ENCODE results near the gene AVL9.
"Not testable (repeated sequence)": the region's sequence is repeated elsewhere in the genome, so short reads cannot be mapped to it uniquely, and the experiment has no call there.

AVL9 gene

DNA sequence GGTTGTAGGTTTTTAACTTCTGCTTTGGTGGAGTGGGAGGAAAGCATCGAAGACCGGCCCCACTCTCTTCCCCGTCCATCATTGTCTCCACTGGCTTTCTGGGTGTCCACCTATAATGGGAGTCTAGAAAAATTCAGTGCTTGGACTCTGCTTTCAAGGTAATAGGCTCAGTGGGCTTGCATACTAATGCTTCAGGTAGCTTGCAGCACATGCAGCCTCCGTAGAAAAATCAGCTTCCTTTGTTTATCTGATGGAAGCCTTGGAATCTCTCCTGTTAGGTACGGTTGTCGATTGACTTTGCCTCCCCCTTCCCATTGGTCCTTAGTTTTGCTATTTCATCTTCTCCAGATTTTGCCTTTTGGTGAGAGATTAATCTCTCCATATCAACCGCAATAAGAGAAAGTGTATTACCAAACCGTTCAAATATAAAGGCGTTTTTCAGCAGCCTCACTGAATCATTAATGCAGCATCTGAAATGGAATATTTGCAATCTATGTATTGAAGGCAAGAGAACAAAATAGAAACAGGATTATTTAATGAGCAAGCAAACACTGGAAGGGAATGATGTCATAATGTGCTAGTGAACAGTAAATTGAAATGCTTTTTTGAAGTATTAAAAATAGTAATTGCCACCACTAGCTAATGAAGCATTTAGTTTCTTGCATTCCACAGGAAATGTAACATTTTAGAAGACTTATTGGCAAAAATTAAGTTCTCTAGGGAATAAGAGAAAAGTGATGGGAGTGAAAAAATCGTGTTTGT, 944 bp downstream of the AVL9 start:
- no peak for DNase-seq

DNA sequence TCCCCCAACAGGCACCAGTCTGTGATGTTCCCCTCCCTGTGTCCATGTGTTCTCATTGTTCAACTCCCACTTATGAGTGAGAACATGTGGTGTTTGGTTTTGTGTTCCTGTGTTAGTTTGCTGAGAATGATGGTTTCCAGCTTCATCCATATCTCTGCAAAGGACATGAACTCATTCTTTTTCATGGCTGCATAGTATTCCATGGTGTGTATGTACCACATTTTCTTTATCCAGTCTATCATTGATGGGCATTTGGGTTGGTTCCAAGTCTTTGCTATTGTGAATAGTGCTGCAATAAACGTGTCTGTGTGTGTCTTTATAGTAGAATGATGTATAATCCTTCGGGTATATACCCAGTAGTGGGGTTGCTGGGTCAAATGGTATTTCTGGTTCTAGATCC, 4.5 kb downstream of the AVL9 start:
- not testable (repeated sequence) for DNase-seq

DNA sequence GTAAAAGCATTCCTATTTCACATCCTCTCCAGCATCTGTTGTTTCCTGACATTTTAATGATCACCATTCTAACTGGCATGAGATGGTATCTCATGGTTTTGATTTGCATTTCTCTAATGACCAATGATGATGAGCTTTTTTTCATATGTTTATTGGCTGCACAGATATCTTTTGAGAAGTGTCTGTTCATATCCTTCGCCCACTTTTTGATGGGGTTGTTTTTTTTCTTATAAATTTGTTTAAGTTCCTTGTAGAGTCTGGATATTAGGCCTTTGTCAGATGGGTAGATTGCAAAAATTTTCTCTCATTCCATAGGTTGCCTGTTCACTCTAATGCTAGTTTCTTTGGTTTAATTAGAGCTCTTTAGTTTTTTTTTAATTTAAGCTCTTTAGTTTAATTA, 4.9 kb downstream of the AVL9 start:
- DNase-seq: not testable (repeated sequence)

DNA sequence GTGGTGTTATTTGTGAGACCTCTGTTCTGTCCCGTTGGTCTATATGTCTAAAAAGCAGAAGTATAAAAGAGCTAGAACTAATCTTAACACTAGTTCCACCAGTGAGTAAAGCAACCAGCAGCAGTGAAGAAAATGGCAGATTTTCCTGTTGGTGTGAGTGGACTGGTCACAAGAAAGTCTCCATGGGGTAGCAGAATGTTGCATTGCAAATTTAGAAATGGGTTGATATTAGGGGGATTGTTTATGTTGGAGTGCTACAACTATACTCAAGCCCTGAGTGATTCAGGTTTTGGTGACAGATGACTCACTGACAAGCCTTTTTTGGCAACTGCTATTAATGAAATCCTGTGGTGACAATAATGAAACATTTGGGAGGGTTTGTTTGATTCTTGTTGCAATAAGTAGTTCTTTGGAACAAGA, 5.6 kb downstream of the AVL9 start:
- no peak for DNase-seq

DNA sequence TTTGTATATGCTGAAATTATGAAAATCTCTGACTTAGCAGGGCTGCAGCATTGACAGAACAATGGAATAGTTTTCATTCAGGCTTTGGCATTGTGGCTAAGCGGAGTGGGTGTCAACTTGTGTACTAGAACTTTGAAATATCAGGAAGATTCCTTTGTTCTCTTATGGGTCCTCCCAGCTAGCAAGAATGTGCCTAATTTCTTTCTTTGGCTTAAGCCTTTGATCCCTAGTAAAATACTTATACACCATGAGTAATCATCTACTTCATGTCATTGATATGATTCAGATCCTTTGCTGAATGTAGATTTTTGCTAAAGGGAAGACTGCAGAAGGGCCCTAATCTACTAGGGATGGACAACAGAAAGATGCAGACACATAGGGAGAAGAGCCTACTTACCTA, 6.2 kb downstream of the AVL9 start:
- no peak for DNase-seq

DNA sequence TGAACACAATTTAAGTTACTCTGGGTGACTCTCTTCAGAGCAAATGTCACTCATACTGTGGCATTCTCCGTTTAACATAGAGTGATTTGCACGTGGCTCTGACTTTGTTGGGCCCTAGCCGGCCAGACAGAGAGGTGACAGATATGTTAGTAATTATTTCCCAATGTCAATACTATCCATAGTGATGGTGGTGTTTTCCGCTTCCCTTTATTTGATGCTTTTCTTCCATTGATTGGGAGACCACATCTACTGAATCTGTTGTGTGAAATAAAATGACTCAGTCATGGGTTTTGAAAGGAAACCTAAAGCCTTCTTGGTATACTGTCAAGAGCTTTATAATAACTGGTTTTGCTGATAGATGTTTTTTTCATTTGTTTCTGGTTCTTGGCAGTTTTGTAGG, 7.4 kb downstream of the AVL9 start:
- DNase-seq: peak; percentile 32

DNA sequence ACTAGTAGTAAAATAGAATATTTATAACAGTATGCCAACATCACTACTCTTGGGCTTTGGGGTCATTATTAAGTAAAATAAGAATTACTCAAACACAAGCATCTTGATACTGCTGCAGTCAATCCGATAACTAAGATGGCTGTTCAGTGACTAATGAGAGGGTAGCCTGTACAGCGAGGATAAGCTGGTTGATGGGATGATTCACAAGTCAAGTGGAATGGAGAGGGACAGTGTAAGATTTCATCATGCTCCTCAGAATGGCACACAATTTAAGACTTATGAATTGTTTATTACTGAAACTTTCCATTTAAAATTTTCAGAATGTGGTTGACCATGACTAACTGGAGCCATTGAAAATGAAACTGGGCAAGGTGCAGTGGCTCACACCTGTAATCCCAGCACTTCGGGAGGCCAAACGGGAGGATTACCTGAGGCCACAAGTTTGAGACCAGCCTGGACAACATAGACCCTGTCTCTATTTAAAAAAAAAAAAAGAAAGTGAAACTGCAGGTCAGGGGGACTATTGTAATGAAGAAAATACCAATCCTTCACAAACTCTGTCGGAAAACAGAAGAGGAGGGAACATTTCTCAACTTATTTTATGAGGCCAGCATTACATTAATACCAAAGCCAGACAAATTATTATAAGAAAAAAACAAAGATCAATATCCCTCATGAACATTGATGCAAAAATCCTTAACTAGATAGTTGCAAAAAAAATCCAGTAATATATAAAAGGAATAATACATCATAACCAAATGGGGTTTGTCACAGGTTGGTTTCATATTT, 11.2 kb downstream of the AVL9 start:
- DNase-seq: peak; percentile 28

DNA sequence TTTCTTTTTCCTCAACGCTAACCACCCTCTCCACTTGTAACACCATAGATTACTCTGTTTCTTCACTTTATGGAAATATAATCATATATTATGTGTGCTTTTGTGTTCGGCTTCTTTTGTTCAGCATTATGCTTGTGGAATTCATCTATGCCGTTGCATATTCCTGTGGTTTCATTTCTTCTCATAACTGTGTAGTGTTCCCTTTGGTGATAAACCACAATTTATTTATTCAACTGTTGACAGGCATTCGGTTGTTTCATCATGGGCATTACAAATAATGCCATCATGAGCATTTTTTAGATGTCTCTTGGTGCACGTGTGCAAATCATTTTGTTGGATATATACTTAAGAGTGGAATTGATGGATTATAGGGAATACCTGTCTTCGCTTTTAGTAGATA, 12.1 kb downstream of the AVL9 start:
- DNase-seq: no peak

DNA sequence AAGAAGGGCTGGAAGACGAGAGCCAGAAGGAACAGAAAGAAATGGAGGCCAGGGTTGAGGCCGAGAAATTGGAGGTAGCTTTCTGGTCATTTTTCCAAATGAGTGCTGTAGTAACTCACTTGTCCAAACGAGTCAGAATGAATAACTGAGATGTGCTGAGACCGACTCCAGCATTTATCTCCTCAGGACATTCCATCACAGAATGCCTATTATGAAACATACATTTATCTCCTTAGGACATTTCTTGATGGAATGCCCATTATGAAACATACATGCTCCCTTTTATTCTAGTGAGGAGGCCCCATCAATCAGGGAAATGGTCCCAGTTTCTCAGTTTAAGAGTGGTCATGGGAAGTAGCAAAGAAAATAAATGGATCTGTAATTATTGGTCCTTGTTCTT, 16.5 kb downstream of the AVL9 start:
- DNase-seq: no peak

DNA sequence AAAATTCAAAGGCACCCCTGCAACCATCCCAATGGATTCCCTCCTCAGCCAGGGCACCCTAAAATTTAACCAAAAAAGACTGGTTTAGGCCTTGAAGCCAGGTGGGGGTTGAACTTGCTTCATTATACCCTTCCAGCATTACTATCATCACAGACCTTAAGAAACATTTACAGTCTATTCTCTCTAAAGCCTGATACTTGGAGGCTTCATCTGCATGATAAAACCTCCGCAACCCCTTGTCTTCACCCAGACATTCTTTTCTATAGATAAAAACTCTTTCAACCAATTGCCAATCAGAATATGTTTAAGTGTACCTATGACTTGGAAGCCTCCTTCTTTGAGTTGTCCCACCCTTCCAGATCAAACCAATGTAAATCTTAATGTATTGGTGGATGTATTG, 17.9 kb downstream of the AVL9 start:
- no peak for DNase-seq

DNA sequence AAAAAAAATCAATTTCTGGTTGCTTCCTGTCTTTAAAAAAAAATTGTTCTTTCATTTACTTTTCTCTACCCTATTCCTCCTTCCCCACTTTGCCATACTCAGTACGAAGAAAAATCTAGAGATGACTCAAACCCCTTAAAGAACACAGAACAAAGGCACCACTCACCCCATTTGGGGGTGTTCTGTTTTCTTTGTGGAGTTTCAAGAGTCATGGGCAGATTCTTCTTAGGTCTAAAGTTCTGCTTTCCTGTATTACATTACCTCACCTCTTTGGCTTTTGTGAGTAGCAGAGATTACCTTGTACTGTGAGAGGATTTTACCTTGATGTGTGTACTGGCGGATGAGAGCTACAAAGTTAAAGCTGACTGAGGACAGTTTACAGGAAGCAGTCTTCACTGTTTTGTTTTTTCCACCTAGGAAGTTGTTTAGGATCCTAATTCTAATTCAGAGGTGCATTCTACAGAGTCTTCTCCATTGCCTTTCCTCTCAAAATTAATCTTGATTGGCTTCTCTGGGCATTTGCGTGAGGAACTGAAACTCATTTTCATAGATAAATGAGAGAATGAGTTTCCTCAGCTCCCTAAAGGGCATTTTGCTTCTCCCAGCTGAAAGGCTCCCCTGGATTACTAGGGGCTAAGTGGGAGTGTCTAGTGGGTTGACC, 20.7 kb downstream of the AVL9 start:
- no peak for DNase-seq

DNA sequence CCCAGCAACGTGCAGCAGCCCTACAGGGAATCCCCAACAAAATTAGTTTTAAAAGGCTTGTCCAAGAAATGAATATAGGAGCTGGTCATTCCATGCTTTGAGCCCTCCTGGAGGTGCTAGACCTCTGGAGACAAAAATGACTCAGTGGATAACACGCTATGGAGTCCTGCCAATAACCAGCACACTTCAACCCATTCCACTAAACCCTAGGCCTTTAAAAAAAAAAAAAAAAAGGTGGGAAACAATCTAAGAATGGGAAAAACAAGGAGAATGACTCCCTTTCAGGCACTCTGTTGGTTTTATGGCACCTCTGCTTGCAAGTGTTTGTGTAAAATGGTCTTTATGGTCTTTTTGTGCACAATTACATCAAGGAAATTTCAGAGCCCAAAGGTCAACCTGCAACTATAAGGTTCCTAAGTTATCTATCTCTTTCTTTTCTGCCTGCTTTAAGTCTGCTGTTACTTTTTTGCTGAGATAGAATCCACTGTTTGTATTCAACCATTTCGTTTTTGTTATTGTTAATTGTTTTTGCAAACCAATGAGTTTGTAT, 21.3 kb downstream of the AVL9 start:
- no peak for DNase-seq

DNA sequence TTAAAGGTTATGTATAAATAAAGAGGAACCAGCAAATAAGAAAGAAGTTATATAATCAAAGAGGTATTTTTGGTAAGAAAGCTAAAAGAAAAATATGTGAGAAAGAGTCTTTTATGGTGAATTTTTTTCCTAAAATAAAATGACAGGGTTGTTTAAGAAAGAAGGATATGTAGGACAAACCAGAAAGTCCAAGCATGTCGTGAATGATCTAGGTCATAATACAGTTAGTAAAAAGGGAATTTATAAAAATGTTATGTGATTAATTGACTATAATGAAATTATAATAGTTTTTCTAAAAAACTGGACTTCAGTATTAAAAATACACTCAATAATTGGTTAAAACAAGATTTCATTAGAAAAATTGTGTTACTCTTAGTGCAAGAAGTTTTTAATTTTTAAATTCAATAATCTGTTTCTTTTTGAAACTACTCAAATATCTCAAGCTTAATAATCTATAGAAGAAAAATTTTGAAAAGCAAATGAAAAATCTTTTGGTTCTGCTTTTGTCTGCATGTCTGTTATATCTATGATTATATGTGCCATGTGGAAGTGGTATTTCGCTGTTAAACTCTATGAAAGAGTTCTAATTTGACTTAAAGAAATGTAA, 23.3 kb downstream of the AVL9 start:
- DNase-seq: no peak

DNA sequence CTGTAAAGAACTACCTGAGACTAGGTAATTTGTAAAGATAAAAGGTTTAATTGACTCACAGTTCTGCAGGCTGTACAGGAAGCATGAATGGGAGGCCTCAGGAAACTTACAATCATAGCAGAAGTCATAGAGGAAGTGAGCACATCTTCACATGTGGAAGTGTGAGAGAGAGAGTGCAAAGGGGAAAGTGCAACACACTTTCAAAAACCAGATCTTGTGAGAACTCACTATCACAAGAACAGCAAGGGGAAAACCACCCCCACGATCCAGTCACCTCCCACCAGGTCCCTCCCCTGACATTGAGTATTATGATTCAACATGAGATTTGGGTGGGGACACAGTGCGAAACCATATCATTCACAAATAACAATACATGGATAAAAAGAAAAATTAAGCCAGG, 24.5 kb downstream of the AVL9 start:
- DNase-seq: peak; percentile 44

DNA sequence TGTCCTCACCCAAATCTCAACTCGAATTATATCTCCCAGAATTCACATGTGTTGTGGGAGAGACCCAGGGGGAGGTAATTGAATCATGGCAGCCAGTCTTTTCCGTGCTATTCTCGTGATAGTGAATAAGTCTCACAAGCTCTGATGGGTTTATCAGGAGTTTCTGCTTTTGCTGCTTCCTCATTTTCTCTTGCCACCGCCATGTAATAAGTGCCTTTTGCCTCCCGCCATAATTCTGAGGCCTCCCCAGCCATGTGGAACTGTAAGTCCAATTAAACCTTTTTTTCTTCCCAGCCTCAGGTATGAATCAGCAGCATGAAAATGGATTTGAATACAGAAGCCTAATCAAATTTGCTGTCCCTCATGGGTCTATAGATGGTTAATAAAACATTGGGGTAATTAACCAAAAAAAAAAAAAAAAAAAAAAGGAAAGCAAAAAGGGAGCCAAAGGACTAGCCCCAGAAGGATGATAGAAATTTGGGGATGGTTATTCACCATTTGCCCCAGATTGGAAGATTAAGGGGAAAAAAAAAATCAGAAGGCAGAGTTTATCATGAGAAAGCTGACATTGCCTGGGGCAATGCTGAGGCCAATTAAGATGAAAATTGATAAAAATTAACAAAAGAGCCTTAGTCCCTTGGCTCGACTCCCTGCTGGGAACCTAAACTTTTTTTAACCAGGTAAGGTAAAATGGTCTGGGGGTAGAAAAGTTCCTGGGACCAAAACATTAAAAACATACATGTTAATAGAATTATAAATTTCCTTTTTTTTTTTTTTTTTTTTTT, 27.6 kb downstream of the AVL9 start:
- no peak for DNase-seq

DNA sequence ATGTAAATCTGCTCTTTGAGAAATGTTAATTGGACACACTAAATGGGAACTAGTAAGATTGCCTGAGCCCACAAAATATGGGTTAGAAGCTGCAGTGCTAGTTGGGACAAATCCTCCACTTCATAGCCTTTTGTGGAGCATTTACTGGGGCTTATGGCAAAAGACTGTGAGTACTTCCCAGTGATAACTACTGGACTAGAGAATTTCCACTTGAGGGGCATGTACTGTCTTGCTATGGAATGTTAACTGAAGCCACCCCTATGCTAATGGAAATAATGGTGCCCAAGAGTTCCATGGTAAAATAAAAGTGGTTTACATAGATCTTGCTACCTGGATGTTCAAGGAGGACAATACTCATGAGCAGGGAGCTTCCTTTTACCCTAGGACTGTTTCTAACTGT, 29.3 kb downstream of the AVL9 start:
- DNase-seq: no peak

DNA sequence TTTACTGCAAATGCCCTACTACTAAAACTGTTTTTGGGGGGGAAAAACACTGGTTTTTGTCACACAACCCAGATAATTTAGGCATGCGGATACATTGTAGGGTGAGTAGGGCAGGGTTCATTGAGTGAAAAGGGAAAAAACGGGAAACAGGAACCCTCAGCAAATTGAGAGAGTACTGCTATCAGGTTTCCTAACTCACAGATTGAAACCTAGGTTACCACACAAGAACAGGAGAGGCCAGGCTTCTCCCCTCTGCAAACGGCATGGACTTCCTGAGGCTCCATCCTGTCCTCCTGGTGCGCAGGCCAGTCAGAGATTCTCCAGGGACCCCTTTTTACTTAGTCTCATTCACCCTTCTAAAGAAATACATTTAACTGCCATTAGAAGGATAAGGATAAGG, 30.6 kb downstream of the AVL9 start:
- no peak for DNase-seq

DNA sequence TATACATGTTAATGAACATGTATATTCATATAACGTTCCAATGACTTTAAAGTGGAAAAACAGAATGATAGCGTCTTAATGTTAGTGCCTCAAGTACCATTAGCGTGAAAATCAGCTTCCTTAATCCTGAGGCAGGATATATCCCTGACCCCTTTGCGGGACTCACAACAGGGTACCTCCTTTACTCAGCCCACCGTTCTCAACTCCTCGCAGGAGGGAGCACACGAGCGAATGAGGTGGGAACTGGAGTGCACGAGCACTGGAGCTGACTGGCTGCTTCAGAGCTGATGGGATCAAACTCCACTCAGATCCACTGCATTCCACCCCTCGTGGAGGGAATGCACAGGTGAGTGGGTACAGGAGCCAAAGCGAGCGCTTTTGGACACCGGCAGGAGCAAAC, 36.1 kb downstream of the AVL9 start:
- no peak for DNase-seq

DNA sequence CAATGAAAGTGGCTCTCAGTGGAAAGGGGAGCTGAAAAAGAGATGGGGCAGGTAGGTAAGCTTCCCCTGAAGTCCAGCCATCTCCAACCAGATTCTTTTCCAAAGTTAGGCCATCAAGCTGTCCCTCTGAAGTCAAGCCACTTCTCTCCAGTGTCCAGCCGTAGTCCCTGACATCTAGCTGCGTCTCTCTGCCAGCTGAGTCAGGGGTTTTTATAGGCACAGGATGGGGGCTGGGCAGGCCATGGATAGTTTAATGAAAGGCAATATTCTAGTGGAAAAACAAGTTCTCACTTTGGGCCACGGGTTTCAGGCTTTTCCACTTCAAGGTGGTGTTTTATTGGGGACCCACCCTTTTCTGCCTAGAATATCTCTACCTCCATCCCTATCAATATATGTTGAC, 36.8 kb downstream of the AVL9 start:
- no peak for DNase-seq

DNA sequence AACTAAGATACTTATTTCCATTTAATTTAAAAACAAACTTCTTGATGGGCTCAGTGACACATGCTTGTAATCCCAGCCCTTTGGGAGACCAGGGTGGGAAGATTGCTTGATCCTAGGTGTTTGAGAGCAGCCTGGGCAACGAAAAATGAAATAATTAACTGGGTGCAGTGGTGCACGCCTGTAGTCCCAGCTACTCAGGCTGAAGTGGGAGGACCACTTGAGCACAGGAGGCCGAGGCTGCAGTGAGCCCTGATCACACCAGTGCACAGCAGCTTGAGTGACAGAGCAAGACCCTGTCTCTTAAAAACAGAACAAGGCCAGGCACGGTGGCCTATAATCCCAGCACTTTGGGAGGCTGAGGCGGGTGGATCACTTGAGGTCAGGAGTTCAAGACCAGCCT, 37.4 kb downstream of the AVL9 start:
- no peak for DNase-seq

DNA sequence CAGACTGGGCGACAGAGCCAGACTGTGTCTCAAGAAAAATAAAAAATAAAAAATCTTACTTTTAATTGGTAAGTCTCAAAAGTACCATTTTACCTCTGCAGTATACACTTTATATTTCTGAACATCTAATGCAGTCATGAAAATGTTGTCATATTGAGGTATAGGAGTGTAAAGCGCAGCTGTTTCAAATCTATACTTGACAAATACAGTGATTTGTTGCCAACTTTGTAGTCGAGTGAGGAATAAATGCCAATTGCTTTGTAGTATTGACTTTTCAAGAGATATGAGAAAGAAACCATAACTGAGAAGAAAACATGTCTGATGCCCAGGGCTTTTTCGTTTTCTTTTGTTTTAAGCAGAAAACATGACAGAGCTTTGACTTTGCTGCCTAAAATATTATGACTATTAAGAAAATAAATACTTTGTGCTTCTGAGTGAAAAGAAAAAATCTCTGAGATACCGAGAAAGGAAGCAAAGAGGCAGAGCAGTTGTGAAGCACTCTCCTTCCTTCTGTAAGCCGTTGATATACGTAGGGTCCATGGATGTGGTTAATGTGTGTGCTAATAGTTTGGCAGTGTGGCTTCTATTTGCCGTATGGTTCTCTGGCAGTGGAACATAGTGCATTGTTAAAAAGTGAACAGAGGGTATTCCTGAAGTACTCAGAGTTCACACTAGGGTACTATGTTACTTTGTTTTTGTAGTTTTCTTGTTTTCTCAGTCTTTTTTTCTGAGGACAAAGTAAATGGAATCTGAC, 38.2 kb downstream of the AVL9 start:
- no peak for DNase-seq
